Measurements from ENCODE around the gene SEC31B.

DNA sequence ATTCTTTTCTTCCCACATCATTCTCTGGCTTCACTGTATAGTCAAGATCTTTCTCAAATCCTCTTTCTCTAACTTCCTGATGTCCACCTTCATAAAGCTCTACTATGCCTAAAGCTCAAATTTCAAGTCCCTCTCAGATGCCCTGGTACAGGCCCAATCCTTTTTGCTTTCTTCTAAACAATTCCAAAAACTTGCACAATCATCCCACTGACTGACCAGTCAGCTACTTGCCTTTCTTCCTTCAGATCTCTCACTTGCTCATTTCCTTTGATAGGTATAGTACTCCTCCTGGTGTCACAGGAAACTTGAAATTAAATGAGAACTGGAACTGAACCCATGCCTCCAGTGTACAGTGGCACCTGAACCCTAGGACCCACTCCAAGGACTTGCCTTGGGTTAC lies 18.2 kb downstream of the SEC31B start:
- TF ChIP-seq, protein P1, sequence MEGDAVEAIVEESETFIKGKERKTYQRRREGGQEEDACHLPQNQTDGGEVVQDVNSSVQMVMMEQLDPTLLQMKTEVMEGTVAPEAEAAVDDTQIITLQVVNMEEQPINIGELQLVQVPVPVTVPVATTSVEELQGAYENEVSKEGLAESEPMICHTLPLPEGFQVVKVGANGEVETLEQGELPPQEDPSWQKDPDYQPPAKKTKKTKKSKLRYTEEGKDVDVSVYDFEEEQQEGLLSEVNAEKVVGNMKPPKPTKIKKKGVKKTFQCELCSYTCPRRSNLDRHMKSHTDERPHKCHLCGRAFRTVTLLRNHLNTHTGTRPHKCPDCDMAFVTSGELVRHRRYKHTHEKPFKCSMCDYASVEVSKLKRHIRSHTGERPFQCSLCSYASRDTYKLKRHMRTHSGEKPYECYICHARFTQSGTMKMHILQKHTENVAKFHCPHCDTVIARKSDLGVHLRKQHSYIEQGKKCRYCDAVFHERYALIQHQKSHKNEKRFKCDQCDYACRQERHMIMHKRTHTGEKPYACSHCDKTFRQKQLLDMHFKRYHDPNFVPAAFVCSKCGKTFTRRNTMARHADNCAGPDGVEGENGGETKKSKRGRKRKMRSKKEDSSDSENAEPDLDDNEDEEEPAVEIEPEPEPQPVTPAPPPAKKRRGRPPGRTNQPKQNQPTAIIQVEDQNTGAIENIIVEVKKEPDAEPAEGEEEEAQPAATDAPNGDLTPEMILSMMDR (optimal IDR thresholded peaks at IDR 0.05 in 1 of 3, IDR thresholded peaks at IDR 0.05 in 1 of 3, conservative IDR thresholded peaks at IDR 0.05 in 1 of 3; ENCODE audit: extremely low read depth in 1 of 3, insufficient read depth in 2 of 3, low read length in 3 of 3): no peak
- no peak for TF ChIP-seq EZH2 (IDR thresholded peaks at IDR 0.05; ENCODE audit: low read length)
